Activated naive CD4-positive, alpha-beta T cell treated with anti-CD3 and anti-CD28 coated beads, Interleukin-2, amount 10 ng/mL, durations not matched to agents 7 days and 5 days (primary cell): Measurements from ENCODE around the gene BICRA.
"Not testable (repeated sequence)": the region's sequence is repeated elsewhere in the genome, so short reads cannot be mapped to it uniquely, and the experiment has no call there.

Experiments
- CTCF ChIA-PET: fragments of 350-600 bp; sonication (Branson Sonifier 250); formaldehyde crosslinking; loops from one replicate; lab custom pipeline; 2021; ENCODE audit warnings: antibody characterized with exemption; lab: Charles Lee
- DNase-seq: peaks from one replicate; pipeline ENCODE4 v3.0.0-alpha.2; 2020
- H3K27ac Mint-ChIP-seq: one replicate; pipeline ENCODE4 v1.8.0; 2021; ENCODE audit warnings: mild to moderate bottlenecking, moderate library complexity, mixed read lengths
- H3K27me3 Mint-ChIP-seq: one replicate; pipeline ENCODE4 v1.8.0; 2021; ENCODE audit warnings: mild to moderate bottlenecking, mixed read lengths
- H3K36me3 Mint-ChIP-seq: one replicate; pipeline ENCODE4 v1.8.0; 2021; ENCODE audit warnings: mixed read lengths
- H3K4me1 Mint-ChIP-seq: one replicate; pipeline ENCODE4 v1.8.0; 2021; ENCODE audit warnings: mixed read lengths
- H3K4me3 Mint-ChIP-seq: one replicate; pipeline ENCODE4 v1.8.0; 2021; ENCODE audit warnings: mild to moderate bottlenecking, moderate library complexity, mixed read lengths
- H3K9me3 Mint-ChIP-seq: one replicate; pipeline ENCODE4 v1.8.0; 2021; ENCODE audit warnings: mixed read lengths

The BICRA gene

DNA sequence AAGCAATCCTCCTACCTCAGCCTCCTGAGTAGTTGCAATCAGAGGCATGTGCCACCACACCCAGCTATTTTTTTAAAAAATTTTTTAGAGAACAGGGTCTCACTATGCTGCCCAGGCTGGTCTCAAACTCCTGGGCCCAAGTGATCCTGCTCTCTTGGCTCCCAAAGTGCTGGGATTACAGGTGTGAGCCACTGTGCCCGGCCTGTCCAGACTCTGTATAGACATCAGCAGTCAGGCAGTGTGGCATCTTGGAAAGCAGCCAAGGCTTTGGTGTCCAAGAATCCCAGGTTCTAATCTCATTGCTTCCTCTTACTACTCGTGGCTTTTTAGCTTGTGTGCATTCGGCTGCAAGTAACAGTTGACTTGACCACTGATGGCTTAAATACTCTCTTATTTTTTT lies 43.4 kb downstream of the BICRA start:
- CTCF ChIA-PET, result no interaction called here
- H3K9me3 Mint-ChIP-seq, result peaks cover 3% of the 10 kb centered on the region
- peaks cover 13% of the 10 kb centered on the region for H3K36me3 Mint-ChIP-seq

DNA sequence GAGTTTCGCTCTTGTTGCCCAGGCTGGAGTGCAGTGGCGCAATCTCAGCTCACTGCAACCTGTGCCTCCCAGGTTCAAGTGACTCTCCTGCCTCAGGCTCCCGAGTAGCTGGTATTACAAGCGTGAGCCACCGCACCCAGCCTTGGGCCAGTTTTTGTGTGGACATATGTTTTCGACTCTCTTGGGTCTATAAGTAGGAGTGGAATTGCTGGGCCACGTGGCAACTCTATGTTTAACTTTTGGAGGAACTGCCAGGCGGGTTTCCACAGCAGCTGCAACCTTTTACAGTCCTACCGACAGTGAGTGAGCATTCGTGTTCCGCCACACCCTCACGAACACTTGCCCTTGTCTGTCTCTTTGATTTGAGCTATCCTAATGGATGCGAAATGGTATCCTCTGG lies 44.9 kb downstream of the BICRA start:
- H3K4me1 Mint-ChIP-seq, result no peaks in the 10 kb centered on the region
- DNase-seq, result no peak
- H3K9me3 Mint-ChIP-seq, result peaks cover 3% of the 10 kb centered on the region
- CTCF ChIA-PET, result no interaction called here
- H3K27me3 Mint-ChIP-seq, result no peaks in the 10 kb centered on the region
- peaks cover 9% of the 10 kb centered on the region for H3K36me3 Mint-ChIP-seq
- no peak overlapping the region for H3K4me3 Mint-ChIP-seq
- no peak overlapping the region for H3K27ac Mint-ChIP-seq

More for the DNA sequence above, 43.4 kb downstream of the BICRA start:
- Mint-ChIP-seq H3K27me3 (no peaks in the 10 kb centered on the region), H3K4me3 (no peak overlapping the region), H3K4me1 (no peaks in the 10 kb centered on the region), H3K27ac (no peak overlapping the region)
- DNase-seq, result no peak

DNA sequence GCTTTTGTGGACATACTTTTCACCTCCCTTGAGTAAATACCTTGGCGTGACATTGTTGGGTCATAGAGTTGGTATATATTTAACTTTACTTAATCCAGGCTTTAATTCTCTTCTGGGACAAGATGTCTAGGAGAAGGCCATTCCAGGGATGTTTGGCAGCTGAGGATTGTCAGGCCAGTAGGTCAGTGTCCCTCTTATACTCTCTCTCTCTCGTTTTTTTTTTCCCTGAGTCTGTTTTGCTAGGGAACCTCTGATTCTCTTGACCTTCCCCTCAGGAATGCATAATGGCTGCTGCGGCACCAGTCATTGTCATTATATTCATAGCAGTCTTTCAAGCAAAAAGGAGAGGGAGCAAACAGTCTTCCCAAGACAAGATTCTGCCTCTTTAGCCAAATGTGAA lies 48.8 kb downstream of the BICRA start:
- Mint-ChIP-seq H3K27ac (no peak overlapping the region), H3K4me3 (no peak overlapping the region), H3K4me1 (no peaks in the 10 kb centered on the region), H3K36me3 (no peaks in the 10 kb centered on the region), H3K27me3 (no peaks in the 10 kb centered on the region), H3K9me3 (no peaks in the 10 kb centered on the region)
- CTCF ChIA-PET, result no interaction called here
- no peak for DNase-seq

DNA sequence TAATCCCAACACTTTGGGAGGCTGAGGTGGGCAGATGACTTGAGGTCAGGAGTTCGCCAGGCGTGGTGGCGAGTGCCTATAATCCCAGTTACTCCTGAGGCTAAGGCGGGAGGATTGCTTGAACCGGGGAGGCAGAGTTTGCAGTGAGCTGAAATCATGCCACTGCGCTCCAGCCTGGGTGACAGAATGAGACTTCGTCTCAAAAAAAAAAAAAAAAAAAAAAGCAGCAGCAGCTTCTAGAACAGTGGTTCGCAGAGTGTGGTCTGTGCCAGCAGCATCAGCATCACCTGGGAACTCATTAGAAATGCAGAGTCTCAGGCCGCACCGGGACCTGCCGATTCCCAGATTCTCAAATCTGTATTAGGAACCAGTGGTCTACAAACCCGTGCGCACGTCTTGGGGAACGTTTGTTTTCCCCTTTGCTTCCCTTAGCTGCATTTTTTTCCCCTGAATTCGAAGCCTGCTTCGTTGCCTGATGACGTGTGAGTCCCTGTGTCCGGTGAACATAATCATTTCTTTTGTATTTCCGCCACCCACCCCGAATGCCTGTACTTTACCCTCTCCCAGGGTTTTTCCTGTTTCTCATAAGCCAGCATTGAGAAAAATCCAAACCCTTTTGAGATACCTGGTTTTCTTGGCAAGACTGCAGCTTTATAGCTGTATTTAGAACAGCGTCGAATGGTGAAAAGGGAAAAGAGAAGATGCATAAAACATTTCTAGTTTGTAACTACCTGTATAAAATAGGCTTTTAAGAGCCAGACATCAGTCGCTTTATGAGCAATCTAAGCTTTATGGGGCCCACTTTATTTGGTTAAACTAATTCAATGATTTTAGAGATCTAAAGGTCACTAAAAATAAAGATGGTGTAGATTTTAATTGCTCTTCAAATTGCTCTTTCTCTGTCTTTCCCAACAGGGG lies 49.8 kb downstream of the BICRA start:
- H3K4me3 Mint-ChIP-seq, result no peak overlapping the region
- H3K4me1 Mint-ChIP-seq, result peaks cover under 1% of the 10 kb centered on the region
- CTCF ChIA-PET, result no interaction called here

DNA sequence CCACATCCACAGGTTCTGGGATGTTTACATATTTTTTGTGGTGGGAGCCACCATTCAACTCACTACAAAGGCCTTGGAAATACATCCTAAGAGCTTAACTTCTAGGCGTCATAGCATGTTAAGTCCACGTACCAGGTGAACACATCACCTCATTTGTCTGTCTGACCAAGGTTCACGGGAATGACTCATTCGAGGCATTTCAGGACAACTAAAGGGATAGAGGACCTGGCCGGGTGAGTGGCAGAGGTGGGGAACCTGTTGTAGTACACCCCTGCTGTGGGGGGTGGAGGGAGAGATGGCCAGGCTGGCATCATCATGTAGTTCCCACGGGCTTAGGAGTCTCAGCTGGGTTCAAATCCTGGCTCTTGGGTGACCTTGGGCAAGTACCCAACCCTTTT lies 51.5 kb downstream of the BICRA start:
- H3K4me3 Mint-ChIP-seq, result no peak overlapping the region
- no peaks in the 10 kb centered on the region for H3K9me3 Mint-ChIP-seq
- H3K36me3 Mint-ChIP-seq, result no peaks in the 10 kb centered on the region
- H3K4me1 Mint-ChIP-seq, result peaks cover 3% of the 10 kb centered on the region
- DNase-seq, result no peak
- no peaks in the 10 kb centered on the region for H3K27me3 Mint-ChIP-seq
- no peak overlapping the region for H3K27ac Mint-ChIP-seq
- CTCF ChIA-PET, result no interaction called here

More for the DNA sequence above, 49.8 kb downstream of the BICRA start:
- Mint-ChIP-seq H3K27me3 (no peaks in the 10 kb centered on the region), H3K9me3 (no peaks in the 10 kb centered on the region), H3K27ac (no peak overlapping the region), H3K36me3 (no peaks in the 10 kb centered on the region)
- no peak for DNase-seq

DNA sequence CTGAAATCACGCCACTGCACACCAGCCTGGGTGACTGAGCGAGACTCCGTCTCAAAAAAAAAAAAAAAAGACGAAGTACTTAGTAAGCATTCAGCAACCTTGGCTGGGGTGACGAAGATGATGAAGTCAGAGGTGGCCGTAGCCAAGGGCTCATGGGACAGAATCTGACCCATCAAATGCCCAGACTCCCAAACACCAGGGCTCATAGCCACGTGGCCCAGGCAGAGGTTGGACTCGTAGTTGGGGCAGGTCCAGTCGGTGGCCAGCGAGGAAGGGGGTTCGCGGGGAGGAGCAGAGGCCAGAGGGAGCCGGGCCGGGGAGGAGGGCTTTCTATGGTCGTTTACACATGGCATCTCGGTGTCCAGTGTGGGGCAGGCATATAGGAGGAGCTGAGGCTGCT lies 52.2 kb downstream of the BICRA start:
- CTCF ChIA-PET, result interaction anchor here (1.5 kb wide), 1 partner anchor 38 kb away, joined by 4 read pairs; no protein-coding TSS in a partner anchor
- Mint-ChIP-seq H3K27me3 (no peaks in the 10 kb centered on the region), H3K27ac (no peak overlapping the region), H3K4me3 (no peak overlapping the region), H3K9me3 (no peaks in the 10 kb centered on the region), H3K4me1 (peaks cover 3% of the 10 kb centered on the region), H3K36me3 (no peaks in the 10 kb centered on the region)
- no peak for DNase-seq

DNA sequence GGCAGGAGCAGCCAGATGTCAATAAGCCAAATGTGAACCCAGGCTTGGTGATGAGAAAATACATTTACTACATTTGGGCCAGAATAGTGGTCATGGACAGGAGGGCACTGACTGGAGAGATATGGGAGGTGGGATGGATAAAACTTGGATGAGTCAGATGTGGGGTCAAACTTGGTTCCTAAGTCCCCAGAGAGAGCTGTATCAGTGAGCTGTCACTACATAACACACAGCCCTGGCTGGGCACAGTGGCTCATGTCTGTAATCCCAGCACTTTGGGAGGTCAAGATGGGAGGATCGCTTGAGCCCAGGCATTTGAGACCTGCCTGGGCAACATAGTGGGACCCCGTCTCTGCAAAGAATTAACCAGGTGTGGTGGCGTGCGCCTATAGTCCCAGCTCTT lies 52.7 kb downstream of the BICRA start:
- Mint-ChIP-seq H3K9me3 (no peaks in the 10 kb centered on the region), H3K4me3 (no peak overlapping the region), H3K27me3 (no peaks in the 10 kb centered on the region), H3K36me3 (no peaks in the 10 kb centered on the region), H3K4me1 (peaks cover 3% of the 10 kb centered on the region), H3K27ac (no peak overlapping the region)
- CTCF ChIA-PET, result interaction anchor here (1.5 kb wide), 1 partner anchor 37 kb away, joined by 4 read pairs; no protein-coding TSS in a partner anchor
- DNase-seq, result no peak

DNA sequence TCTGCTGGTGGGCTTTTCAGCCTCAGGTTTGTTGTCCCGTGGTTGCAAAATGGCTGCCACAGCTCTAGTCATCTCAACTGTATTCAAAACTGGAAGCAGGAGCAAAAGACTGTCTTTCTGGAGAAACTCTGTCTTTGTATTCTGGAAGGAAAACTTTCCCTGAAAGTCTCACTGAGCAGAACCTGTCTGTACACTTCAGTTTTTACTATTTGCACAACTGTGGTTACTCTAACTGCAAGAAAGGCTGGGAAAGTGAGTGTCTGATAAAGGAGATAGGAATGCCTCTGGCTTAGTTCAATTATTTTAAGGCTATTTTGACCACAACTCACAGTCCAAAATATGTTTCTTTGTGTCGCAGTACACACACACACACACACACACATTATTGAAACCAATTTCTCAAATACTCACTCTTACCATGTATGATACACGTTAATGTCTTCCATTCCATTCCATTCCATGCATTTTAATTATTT lies 54.5 kb downstream of the BICRA start:
- CTCF ChIA-PET, result no interaction called here
- no peak overlapping the region for H3K4me3 Mint-ChIP-seq
- DNase-seq, result no peak
- H3K4me1 Mint-ChIP-seq, result peaks cover 3% of the 10 kb centered on the region
- no peak overlapping the region for H3K27ac Mint-ChIP-seq
- H3K36me3 Mint-ChIP-seq, result no peaks in the 10 kb centered on the region
- no peaks in the 10 kb centered on the region for H3K27me3 Mint-ChIP-seq
- no peaks in the 10 kb centered on the region for H3K9me3 Mint-ChIP-seq

DNA sequence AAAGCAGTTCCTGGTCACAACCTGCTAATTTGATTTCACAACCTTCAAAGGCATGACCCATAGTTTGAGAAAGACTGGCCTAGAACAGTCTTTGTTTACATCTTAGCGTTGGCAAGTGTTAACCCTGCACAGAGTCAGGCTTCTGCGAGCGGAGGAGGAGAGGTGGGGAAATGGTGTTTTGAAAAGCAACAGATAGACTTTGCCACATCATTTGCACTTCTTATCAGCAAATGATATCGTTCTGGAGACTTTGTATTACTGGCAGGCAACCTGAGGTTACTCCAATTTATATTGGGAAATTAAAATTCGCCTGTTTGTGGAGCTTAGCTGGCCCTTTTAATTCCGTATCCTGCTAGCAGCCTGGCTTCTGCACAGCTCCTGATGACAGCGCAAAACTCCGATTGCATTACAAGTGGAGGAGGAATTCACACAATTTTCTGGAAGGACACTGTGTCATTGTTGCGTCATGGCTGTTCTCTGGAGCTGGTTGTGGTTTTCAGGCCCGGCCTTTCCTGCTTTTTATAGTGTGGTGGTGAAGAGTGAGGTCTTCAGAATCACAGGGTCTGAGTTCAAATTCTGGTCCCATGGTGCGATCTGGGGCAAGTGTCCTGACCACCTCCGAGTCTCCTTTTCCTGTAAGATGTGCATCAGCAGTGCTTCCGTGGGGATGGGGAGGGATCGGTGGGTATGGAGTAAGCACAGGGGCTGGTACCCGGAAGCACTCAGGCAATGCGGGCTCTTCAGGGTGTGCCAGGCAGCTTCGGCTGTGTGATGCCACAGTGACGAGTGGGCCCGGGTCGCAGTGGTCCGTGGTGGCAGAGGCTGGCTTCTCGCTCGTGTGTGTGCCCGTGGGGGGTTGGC lies 55.2 kb downstream of the BICRA start:
- no peaks in the 10 kb centered on the region for H3K27me3 Mint-ChIP-seq
- no peak overlapping the region for H3K4me3 Mint-ChIP-seq
- H3K27ac Mint-ChIP-seq, result no peak overlapping the region
- H3K4me1 Mint-ChIP-seq, result peaks cover 3% of the 10 kb centered on the region
- no peak for DNase-seq
- CTCF ChIA-PET, result no interaction called here
- no peaks in the 10 kb centered on the region for H3K9me3 Mint-ChIP-seq
- no peaks in the 10 kb centered on the region for H3K36me3 Mint-ChIP-seq

DNA sequence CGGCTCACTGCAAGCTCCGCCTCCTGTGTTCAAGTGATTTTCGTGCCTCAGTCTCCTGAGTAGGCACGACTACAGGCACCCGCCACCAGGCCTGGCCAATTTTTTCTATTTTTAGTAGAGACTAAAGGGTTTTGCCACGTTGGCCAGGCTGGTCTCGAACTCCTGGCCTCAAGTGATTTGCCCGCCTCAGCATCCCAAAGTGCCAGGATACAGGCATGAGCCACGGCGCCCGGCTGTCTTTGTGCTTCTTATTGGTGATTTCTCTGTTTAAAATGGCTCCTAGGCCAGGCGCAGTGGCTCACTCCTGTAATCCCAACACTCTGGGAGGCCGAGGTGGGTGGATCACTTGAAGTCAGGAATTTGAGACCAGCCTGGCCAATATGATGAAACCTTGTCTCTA lies 59.6 kb downstream of the BICRA start:
- H3K4me3 Mint-ChIP-seq, CTCF ChIA-PET, H3K4me1 Mint-ChIP-seq, H3K36me3 Mint-ChIP-seq, H3K9me3 Mint-ChIP-seq, H3K27ac Mint-ChIP-seq, DNase-seq, H3K27me3 Mint-ChIP-seq: not testable (repeated sequence)

DNA sequence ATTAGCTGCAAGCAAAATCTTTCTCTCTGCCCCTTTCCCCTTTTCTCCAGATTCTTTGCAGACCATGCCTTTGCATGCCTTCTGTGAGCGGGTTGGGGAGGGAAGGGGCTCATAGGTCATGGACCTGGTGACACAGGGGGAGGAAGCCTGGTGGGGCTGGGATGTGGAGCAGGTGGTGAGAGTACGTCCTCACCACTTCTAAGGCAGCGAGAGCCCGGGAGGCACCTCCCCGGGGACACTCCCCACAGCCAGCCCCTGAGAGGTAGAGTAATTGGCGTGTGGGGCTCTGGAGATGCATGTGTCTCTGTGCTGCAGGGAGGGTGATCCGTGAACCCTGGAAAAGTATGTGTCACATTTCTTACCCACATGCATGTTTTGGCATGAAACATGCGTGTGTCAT lies 61.8 kb downstream of the BICRA start:
- H3K36me3 Mint-ChIP-seq, result peaks cover 15% of the 10 kb centered on the region
- CTCF ChIA-PET, result no interaction called here

DNA sequence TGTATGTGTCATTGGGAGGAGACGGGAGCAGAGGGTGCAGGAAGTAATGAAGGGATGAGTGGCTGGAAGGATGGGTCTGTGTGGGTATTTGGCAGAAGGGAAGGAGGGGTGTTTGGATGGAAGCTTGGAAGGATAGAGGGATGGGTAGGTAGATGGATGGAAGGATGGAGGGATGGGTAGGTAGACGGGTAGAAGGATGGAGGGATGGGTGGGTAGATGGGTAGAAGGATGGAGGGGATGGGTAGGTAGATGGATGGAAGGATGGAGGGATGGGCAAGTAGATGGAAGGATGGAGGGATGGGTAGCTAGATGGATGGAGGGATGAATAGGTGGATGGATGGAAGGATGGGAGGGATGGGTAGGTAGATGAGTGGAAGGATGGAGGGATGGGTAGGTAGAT lies 62.6 kb downstream of the BICRA start:
- Mint-ChIP-seq H3K36me3 (peaks cover 15% of the 10 kb centered on the region), H3K4me3 (no peak overlapping the region), H3K27ac (no peak overlapping the region), H3K27me3 (no peaks in the 10 kb centered on the region), H3K4me1 (no peaks in the 10 kb centered on the region), H3K9me3 (no peaks in the 10 kb centered on the region)
- no peak for DNase-seq
- CTCF ChIA-PET, result interaction anchor here (0.8 kb wide), 1 partner anchor 298 kb away, joined by 4 read pairs; no protein-coding TSS in a partner anchor

More for the DNA sequence above, 61.8 kb downstream of the BICRA start:
- no peaks in the 10 kb centered on the region for H3K9me3 Mint-ChIP-seq
- H3K27ac Mint-ChIP-seq, result no peak overlapping the region
- DNase-seq, result no peak
- H3K4me3 Mint-ChIP-seq, result no peak overlapping the region
- no peaks in the 10 kb centered on the region for H3K27me3 Mint-ChIP-seq
- no peaks in the 10 kb centered on the region for H3K4me1 Mint-ChIP-seq

DNA sequence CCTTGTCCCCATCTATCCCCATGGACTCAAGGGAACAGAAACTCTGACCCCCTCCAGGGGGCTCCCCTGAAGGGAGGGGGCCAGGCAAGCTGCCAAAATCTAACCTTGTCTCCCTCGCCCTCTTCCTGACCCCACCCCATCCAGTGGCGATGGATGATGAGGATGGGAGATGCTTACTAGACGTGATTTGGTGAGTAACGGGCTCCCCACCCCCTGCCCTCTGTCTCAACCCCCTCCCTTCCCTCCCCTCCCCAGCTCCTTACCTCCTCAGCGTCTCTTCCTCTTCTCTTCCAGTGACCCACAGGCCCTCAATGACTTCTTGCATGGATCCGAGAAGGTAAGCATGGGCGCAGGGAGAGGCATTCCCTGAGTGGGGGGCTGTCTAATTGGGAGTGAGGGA lies 64.5 kb downstream of the BICRA start:
- CTCF ChIA-PET, result no interaction called here
- H3K27me3 Mint-ChIP-seq, result no peaks in the 10 kb centered on the region
- peaks cover 20% of the 10 kb centered on the region for H3K36me3 Mint-ChIP-seq
- H3K27ac Mint-ChIP-seq, result no peak overlapping the region
- H3K9me3 Mint-ChIP-seq, result no peaks in the 10 kb centered on the region
- no peak overlapping the region for H3K4me3 Mint-ChIP-seq
- no peaks in the 10 kb centered on the region for H3K4me1 Mint-ChIP-seq
- no peak for DNase-seq

DNA sequence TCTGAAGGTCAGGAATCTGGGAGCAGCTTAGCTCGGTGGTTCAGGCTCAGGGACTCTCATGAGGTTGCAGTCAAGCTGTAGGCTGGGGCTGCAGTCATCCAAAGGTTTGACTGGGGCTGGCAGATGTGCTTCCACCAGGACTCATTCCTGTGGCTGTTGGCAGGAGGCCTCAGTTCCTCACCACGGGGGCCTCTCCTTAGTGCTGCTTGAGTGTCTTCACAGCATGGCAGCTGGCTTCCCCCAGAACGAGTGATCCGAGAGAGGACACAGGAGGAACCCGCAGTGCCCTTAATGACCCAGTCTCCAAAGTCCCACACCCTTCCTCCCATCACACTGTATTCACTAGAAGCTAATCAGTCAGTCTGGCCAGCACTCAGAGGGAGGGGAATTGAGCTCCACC lies 65.6 kb downstream of the BICRA start:
- no peak overlapping the region for H3K4me3 Mint-ChIP-seq
- no peak for DNase-seq
- H3K36me3 Mint-ChIP-seq, result peaks cover 22% of the 10 kb centered on the region
- CTCF ChIA-PET, result no interaction called here
- H3K4me1 Mint-ChIP-seq, result no peaks in the 10 kb centered on the region
- no peaks in the 10 kb centered on the region for H3K9me3 Mint-ChIP-seq
- H3K27me3 Mint-ChIP-seq, result no peaks in the 10 kb centered on the region
- H3K27ac Mint-ChIP-seq, result no peak overlapping the region
